IMR-90 (cell line): ENCODE results near the gene CAMTA2. TPM values are rescaled to one million over a fixed set of nuclear protein-coding genes. Genes with fewer than 3 reads are reported as not detected.

ENCODE experiments used
- RAD21 ChIP-seq: IDR thresholded peaks from 2 replicates; pipeline ENCODE4 v1.6.1; 2012; ENCODE audit warnings: low read length, improper control_type of control experiment
- polyA plus RNA-seq, 3 experiments: library from polyadenylated mRNA; depleted of rRNA; stranded (reverse); fragments of >200 nt; gene quantifications; 2 replicates each; pipeline ENCODE4 v1.2.3, GENCODE V29; 2012; ENCODE audit warnings: low replicate concordance in 1 of 3
- total RNA-seq: library from RNA; depleted of rRNA; stranded (reverse); fragments of >200 nt; gene quantifications from 2 replicates; pipeline ENCODE4 v1.2.3, GENCODE V29; 2012
- TF ChIP-seq, protein P1 (sequence below): conservative IDR thresholded peaks from 2 replicates; pipeline ENCODE4 v1.5.1; 2012; ENCODE audit warnings: mild to moderate bottlenecking, low read depth, low read length, improper control_type of control experiment

The CAMTA2 gene
- total and polyA plus RNA-seq, 2 of the 4 experiments (the other 2 are of a cell fraction), result 1.4 to 54.7 TPM

GRCh38 chr17:4967539-4968485 lies 19.7 kb downstream of the CAMTA2 start, which contains the start of gene SPAG7 (continued):
- TF ChIP-seq, protein P1, sequence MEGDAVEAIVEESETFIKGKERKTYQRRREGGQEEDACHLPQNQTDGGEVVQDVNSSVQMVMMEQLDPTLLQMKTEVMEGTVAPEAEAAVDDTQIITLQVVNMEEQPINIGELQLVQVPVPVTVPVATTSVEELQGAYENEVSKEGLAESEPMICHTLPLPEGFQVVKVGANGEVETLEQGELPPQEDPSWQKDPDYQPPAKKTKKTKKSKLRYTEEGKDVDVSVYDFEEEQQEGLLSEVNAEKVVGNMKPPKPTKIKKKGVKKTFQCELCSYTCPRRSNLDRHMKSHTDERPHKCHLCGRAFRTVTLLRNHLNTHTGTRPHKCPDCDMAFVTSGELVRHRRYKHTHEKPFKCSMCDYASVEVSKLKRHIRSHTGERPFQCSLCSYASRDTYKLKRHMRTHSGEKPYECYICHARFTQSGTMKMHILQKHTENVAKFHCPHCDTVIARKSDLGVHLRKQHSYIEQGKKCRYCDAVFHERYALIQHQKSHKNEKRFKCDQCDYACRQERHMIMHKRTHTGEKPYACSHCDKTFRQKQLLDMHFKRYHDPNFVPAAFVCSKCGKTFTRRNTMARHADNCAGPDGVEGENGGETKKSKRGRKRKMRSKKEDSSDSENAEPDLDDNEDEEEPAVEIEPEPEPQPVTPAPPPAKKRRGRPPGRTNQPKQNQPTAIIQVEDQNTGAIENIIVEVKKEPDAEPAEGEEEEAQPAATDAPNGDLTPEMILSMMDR, result peak; percentile 21; the same call in 1 of the 2 replicates
- TF ChIP-seq RAD21, result peak; percentile 55
